GM18498 (cell line): ENCODE measurements around the gene IPO7.
"Not testable (repeated sequence)": the region's sequence is repeated elsewhere in the genome, so short reads cannot be mapped to it uniquely, and the experiment has no call there.

ENCODE experiments used
- ATAC-seq: cut with Tn5 transposase; IDR thresholded peaks from one replicate; pipeline ENCODE4 v1.9.1; 2021; ENCODE audit warnings: mild to moderate bottlenecking, moderate library complexity; ENCODE audit not compliant: unreplicated experiment

IPO7 gene

GRCh38 chr11:9384535-9385326 is at the start of gene IPO7:
Gene IPO7 (plus strand): TSS chr11:9384652. CDS start chr11:9384764, 112 bp downstream.
- ATAC-seq, result peak; percentile 96

- ATAC-seq, result no peak
Measured at GRCh38 chr11:9341638-9342178, 42.7 kb upstream of the IPO7 start.

- ATAC-seq, result no peak
Measured at GRCh38 chr11:9344061-9344680, 40.3 kb upstream of the IPO7 start.

DNA sequence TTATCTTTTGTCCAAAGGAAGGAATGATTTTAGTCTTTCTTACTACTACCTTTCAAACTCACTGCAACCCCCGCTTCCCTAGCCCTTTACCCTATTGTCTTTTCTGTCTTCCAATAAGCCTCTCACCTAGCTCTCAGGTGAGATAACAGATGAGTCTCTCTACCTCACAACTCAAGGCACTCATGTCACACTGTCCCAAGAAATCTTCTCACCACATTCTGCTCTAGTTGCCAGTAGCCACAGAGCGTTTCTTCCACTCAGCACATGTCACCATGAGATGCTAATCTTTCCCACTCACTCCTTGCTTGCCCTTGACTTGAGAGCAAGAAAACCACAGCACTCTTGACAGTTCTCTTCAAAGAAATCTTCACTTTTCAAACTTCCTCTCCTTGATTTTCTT is 37.4 kb upstream of the IPO7 start:
- ATAC-seq, result no peak

- ATAC-seq, result not testable (repeated sequence)
Measured at GRCh38 chr11:9347779-9348178, 36.7 kb upstream of the IPO7 start.

- no peak for ATAC-seq
Measured at GRCh38 chr11:9351321-9351881, 33.1 kb upstream of the IPO7 start.

DNA sequence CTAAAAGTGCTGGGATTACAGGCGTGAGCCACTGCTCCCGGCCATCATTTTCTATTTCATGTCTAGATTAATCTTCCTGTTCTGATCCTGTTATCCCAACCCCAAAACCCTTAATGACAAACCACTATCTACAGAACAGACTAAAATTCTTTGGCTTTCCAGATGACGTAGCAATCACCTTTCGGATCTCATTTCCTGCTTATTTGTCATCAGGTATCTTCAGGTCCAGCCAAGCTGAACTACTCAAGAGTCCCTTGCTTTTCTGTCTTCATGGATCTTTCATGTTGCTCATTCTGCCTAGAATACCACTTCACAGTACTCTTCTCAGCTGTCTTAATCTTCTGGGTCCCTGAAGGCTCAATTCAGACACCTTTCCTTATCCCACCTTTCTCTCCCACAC is 27.4 kb upstream of the IPO7 start:
- ATAC-seq, result no peak

DNA sequence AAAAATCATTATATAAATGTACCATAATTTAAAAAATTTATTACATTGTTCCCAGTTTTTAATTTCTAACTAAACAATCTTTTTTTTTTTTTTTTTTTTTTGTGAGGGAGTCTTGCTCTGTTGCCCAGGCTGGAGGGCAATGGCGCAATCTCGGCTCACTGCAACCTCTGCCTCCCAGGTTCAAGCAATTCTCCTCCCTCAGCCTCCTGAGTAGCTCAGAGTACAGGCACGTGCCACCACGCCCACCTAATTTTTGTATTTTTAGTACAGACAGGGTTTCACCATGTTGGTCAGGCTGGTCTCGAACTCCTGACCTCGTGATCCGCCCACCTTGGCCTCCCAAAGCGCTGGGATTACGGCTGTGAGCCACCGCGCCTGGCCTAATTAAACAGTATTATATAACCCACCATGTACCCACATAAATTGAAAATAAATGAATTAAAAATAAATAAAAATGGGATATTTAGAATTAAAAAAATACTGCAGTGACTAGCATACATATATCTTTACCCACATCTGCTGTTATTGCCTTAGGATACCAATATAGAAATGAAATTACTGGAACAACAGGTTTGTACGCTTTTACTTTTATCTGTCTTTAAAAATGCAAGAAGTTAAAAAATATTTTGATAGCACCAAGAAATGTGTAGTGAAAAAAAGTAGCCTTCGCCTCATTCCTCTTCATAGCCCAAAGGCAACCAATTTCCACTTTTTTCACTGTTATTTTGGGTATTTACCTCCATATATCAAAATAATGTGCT is 23.4 kb upstream of the IPO7 start:
- not testable (repeated sequence) for ATAC-seq

GRCh38 chr11:9362393-9362863 is 22.0 kb upstream of the IPO7 start:
- no peak for ATAC-seq

DNA sequence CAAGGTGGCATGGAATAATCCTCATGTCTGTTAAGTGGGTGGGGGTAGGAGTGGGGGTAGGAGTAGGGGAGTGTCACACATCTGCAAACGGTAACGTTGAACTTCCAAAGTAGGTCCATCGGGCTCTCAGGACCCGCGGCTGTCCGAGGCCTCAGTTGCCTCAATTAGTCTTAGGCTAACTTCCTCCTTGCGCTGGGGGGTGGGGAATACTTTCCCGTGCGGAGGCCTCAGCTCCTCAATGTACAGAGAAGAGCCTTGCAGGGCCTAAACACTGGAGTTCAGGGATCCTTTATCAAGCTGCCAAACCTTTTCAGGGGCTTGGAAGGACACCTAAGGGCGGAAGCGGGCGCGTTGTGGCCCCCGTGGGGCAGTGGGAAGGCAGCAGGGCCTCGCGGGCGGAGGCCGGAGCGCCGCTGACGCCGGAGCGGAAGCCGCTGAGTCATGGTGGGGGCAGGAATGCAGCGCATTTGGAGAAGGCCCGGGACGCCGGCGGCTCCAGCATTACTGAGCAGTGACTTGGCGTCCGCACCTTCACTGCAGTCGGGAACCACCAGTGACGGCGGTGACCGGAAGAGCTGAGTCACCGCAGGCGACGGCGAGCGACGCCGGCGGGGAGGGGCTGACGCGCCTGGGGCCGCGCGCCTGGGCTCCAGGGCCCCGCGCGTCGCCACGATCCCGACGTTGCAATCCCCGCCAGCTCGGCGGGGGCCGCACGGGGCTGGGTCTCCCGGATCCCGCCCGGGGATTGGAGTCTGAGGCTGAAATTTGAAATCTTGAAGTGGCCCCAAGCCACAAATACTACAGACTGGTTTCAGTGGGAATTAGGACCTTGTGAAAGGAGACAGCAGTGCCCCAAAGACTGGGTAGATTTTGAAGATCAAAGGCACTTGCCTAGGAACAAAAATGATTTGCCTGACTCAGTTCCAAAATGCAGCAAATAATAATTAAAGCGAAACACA is 20.2 kb upstream of the IPO7 start:
- ATAC-seq, result peak; percentile 97

GRCh38 chr11:9367551-9367950 is 16.9 kb upstream of the IPO7 start:
- ATAC-seq, result no peak

GRCh38 chr11:9377036-9377435 is 7.4 kb upstream of the IPO7 start:
- ATAC-seq, result no peak

GRCh38 chr11:9379041-9379440 is 5.4 kb upstream of the IPO7 start:
- no peak for ATAC-seq

DNA sequence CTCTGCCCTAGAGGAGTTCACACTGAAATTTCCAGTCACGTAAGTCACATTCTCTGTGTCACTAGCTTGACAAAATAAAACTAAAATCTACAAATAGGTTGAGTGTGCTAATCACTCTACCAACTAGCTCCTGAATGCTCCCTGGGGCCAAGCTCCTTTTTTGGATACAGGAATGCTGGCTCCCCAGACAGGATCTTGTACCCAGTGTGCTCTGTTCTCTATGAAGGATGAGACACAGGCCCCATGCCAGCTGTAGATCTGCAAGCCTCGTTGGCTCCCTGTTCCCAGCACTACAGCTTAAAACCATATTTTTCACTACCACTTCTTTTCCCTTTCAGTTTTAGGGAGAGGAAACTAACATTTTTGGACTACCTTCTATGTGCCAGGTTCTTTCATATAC is 3.7 kb upstream of the IPO7 start:
- no peak for ATAC-seq

GRCh38 chr11:9385327-9385899 is 961 bp downstream of the IPO7 start:
- ATAC-seq, result peak; percentile 6

DNA sequence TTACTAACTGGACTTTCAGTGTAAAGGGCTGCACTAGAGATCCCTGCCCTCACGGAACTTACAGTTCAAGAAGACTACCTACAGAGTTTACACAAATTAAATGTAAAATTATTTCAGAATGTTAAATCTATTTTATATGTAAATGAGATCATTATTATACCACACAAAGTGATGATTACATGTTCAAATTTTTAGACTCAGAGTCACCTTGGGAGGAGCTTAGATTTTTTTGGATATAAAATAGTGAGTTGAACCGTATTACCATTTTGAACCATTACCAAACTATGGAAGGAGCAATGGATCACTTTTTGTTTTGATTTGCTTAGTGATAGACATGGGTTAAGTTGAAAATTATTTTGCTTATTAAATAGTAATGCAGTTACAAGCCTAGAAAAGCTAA is 1.6 kb downstream of the IPO7 start:
- ATAC-seq, result no peak

DNA sequence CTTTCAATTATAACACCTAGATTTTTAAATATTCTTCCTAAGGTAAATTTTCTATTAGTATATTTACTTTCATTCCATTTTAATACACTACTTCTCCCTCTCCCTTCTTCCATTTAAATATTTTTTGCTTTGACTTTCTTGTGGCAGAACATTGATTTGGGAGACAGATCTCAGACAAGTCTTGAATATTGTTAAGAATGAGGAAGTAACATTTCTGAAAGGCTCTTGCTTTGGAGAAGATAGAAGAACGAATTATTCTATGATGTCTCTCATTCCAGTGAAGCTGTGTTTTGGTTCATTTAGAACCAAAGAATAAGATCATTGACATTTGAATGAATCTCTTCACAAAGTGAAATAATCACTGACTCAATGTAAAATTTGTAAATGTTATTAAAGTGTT is 2.4 kb downstream of the IPO7 start:
- ATAC-seq, result no peak

DNA sequence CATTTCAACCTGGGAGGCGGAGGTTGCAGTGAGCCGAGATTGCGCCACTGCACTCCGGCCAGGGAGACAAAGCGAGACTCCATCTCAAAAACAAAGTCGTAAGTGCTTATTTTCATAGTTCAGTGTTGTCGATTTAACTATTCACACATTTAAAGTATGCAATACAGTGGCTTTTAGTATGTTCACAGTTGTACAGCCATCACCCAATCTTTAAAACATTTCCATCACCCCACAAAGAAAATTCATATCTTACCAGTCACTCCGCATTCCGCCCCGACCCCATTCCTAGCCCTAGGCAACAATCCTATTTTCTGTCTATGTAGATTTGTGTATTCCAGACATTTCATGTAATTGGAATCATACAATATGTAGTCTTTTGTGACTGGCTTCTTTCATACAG is 11.9 kb downstream of the IPO7 start:
- ATAC-seq, result no peak

GRCh38 chr11:9396752-9397151 is 12.3 kb downstream of the IPO7 start:
- ATAC-seq, result peak; percentile 63
